Parathyroid adenoma (tissue), 2 donors: ENCODE data around the gene RBMS3.
A peak's percentile ranks its signal among the peaks of the same experiment; 100 is the strongest.

ENCODE experiments used
- H2AFZ ChIP-seq: fragments of 300-600 bp; sonication (generic); one replicate; pipeline ENCODE4 v1.7.0; 2017; ENCODE audit warnings: antibody characterized with exemption, mild to moderate bottlenecking
- H3K27ac ChIP-seq: fragments of 300-600 bp; sonication (generic); one replicate; pipeline ENCODE4 v1.7.0; 2017
- H3K27me3 ChIP-seq: fragments of 300-600 bp; sonication (generic); one replicate; pipeline ENCODE4 v1.7.0; 2017; ENCODE audit warnings: low read length; ENCODE audit not compliant: control insufficient read depth, insufficient read depth
- H3K36me3 ChIP-seq: fragments of 300-600 bp; sonication (generic); one replicate; pipeline ENCODE4 v1.7.0; 2017; ENCODE audit warnings: low read length; ENCODE audit not compliant: control insufficient read depth, insufficient read depth
- H3K4me1 ChIP-seq: fragments of 300-600 bp; sonication (generic); one replicate; pipeline ENCODE4 v1.7.0; 2017; ENCODE audit warnings: control low read depth
- H3K4me2 ChIP-seq: fragments of 300-600 bp; sonication (generic); one replicate; pipeline ENCODE4 v1.7.0; 2017; ENCODE audit warnings: low read length
- H3K4me3 ChIP-seq: fragments of 300-600 bp; sonication (generic); one replicate; pipeline ENCODE4 v1.7.0; 2017; ENCODE audit warnings: low read depth, low read length
- H3K79me2 ChIP-seq: fragments of 300-600 bp; sonication (generic); one replicate; pipeline ENCODE4 v1.7.0; 2017; ENCODE audit warnings: control low read depth
- H3K9ac ChIP-seq: fragments of 300-600 bp; sonication (generic); one replicate; pipeline ENCODE4 v1.7.0; 2017; ENCODE audit warnings: mild to moderate bottlenecking
- H3K9me3 ChIP-seq: fragments of 300-600 bp; sonication (generic); one replicate; pipeline ENCODE4 v1.7.0; 2017; ENCODE audit warnings: low read length; ENCODE audit not compliant: control insufficient read depth
- CTCF ChIP-seq: fragments of 300-600 bp; sonication (generic); IDR thresholded peaks from one replicate; pipeline ENCODE4 v1.7.0; 2017; ENCODE audit warnings: antibody characterized with exemption, mild to moderate bottlenecking
- donor health status: primary hyperparathyroidism.

The RBMS3 gene

GRCh38 chr3:29511701-29512100, 230.8 kb downstream of the RBMS3 start:
- Histone ChIP-seq H3K4me3 (no peak overlapping the region), H3K9ac (no peak overlapping the region), H3K27ac (no peak overlapping the region), H3K4me1 (no peaks in the 10 kb centered on the region), H3K9me3 (no peaks in the 10 kb centered on the region), H3K4me2 (no peak overlapping the region), H3K27me3 (no peaks in the 10 kb centered on the region), H3K79me2 (no peaks in the 10 kb centered on the region), H3K36me3 (no peaks in the 10 kb centered on the region), H2AFZ (no peak overlapping the region)
- TF ChIP-seq CTCF = no peak

GRCh38 chr3:29512641-29513040, 231.8 kb downstream of the RBMS3 start:
- H3K9ac ChIP-seq = no peak overlapping the region
- H3K36me3 ChIP-seq = no peaks in the 10 kb centered on the region
- no peaks in the 10 kb centered on the region for H3K9me3 ChIP-seq
- H3K4me2 ChIP-seq = no peak overlapping the region
- no peaks in the 10 kb centered on the region for H3K27me3 ChIP-seq
- H3K79me2 ChIP-seq = no peaks in the 10 kb centered on the region
- TF ChIP-seq CTCF = no peak
- H3K4me1 ChIP-seq = no peaks in the 10 kb centered on the region
- no peak overlapping the region for H3K27ac ChIP-seq
- H2AFZ ChIP-seq = no peak overlapping the region
- H3K4me3 ChIP-seq = no peak overlapping the region

- H3K36me3 ChIP-seq = no peaks in the 10 kb centered on the region
- H3K4me1 ChIP-seq = no peaks in the 10 kb centered on the region
- H3K27ac ChIP-seq = peak overlapping the region; percentile 19
- no peak for TF ChIP-seq CTCF
- H3K4me2 ChIP-seq = no peak overlapping the region
- no peak overlapping the region for H3K9ac ChIP-seq
- no peaks in the 10 kb centered on the region for H3K79me2 ChIP-seq
- no peak overlapping the region for H3K4me3 ChIP-seq
- no peaks in the 10 kb centered on the region for H3K27me3 ChIP-seq
- H3K9me3 ChIP-seq = no peaks in the 10 kb centered on the region
- H2AFZ ChIP-seq = no peak overlapping the region
Measured at GRCh38 chr3:29513236-29513635, 232.4 kb downstream of the RBMS3 start.

- Histone ChIP-seq H3K27ac (no peak overlapping the region), H3K4me2 (no peak overlapping the region), H3K79me2 (no peaks in the 10 kb centered on the region), H3K9me3 (no peaks in the 10 kb centered on the region), H2AFZ (no peak overlapping the region), H3K4me1 (no peaks in the 10 kb centered on the region), H3K36me3 (no peaks in the 10 kb centered on the region), H3K9ac (no peak overlapping the region), H3K4me3 (no peak overlapping the region), H3K27me3 (no peaks in the 10 kb centered on the region)
- no peak for TF ChIP-seq CTCF
Measured at GRCh38 chr3:29514170-29514569, 233.3 kb downstream of the RBMS3 start.

GRCh38 chr3:29514912-29515311, 234.0 kb downstream of the RBMS3 start:
- Histone ChIP-seq H3K4me2 (no peak overlapping the region), H3K36me3 (no peaks in the 10 kb centered on the region), H3K4me3 (no peak overlapping the region), H3K4me1 (no peaks in the 10 kb centered on the region), H3K9ac (no peak overlapping the region), H3K79me2 (no peaks in the 10 kb centered on the region), H3K27ac (no peak overlapping the region), H2AFZ (no peak overlapping the region), H3K27me3 (no peaks in the 10 kb centered on the region), H3K9me3 (no peaks in the 10 kb centered on the region)
- TF ChIP-seq CTCF = no peak
